Measurements from ENCODE around the gene RHOC.
"Not testable (repeated sequence)": the region's sequence is repeated elsewhere in the genome, so short reads cannot be mapped to it uniquely, and the experiment has no call there.

RHOC gene

DNA sequence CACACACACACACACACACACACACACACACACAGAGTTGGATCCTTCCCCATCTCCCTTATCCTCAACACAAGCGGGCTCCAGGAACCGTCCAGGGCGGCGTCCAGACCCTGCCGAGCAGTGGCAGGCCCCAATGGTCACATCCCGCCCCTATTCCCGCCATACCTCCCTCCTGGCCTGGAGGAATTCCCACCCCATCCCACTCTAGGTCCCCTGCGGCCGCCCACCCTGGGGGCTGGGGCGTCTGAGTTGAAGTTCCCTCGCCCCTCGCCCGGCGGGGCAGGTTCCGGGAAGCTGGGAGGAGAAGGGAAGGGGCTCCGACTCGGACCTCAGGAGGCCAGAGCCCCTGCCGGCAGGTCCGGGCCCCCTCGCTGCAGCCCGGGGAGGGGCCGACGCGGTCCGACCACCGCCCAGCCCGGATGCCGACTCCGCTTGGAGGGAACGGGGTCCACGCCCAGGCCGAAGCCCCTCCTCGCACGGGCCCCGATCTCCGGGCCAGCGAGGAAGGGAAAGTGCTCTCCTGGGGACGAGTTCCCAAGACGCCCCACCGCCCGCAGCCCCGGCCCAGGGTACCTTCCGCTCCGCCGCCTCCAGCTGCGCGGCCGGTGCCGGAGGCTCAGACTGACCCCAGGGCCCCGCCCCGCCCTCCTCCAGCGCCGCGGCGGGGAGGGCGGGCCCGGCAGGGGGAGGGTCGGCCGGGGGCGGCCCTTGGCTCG lies at the start of gene RHOC:
Gene RHOC, minus strand, starts transcription at position 623 of the 716 bp plus-strand sequence. CDS start 3,328 bp downstream, outside the sequence.
- Mint-ChIP-seq H3K9me3 (no peaks in the 10 kb centered on the region), H3K4me1 (ENCODE audit: low read depth) (peaks cover 44% of the 10 kb centered on the region), H3K27me3 (ENCODE audit: low read depth) (peaks cover 31% of the 10 kb centered on the region), H3K36me3 (ENCODE audit: low read depth) (peaks cover 16% of the 10 kb centered on the region), H3K4me3 (peak within 1 kb of the TSS; percentile 88), H3K27ac (peak within 1 kb of the TSS; percentile 95)

DNA sequence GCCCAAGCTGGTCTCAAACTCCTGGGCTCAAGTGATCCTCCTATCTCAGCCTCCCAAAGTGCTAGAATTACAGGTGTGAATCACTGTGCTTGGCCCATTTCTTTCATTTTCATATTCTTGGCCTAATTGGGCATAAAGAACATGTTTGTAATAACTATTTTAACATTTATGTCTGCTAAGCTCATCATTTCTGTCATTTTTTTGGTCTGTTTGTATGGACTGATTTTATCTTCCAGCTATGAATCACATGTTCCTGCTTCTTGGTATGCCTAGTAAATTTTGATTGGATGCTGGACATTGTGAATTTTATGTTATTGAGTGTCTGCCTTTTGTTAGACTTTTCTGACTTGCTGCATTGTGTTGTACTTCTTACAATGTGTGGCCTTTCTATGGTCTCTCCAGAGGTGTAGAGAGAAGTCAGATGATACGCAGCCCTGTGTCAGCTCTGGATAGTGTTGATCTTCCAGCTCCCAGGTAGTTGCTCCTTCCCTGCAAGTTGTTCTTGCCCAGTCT lies 47.2 kb upstream of the RHOC start:
- Mint-ChIP-seq H3K9me3 (peaks cover 3% of the 10 kb centered on the region), H3K27me3 (ENCODE audit: low read depth) (peaks cover 12% of the 10 kb centered on the region), H3K4me3 (no peak overlapping the region), H3K27ac (no peak overlapping the region), H3K36me3 (ENCODE audit: low read depth) (no peaks in the 10 kb centered on the region), H3K4me1 (ENCODE audit: low read depth) (peaks cover 1% of the 10 kb centered on the region)

DNA sequence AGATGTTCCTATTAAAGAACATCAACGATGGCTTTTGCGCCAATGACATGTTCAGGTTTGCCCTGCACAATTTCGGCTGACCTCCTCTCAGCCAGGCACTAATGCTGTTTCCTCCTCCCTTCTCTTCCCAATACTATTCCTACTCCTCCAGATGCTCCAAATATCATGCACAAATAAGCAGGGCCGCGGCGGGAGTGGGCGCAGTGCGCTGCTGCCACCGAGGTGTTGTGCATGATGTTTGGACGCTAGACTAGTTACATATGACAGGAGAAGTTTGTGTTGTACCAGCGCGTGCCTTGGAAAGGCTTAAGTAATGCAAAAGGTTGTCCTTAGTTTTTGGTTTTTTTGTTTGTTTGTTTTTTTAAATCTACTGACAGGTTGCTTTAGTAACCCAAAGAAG lies 41.5 kb upstream of the RHOC start:
- H3K4me3 Mint-ChIP-seq: no peak overlapping the region
- peaks cover 41% of the 10 kb centered on the region for H3K27me3 Mint-ChIP-seq (ENCODE audit: low read depth)

GRCh38 chr1:112744009-112744578 lies 37.2 kb upstream of the RHOC start:
- Mint-ChIP-seq H3K4me1 (ENCODE audit: low read depth) (no peaks in the 10 kb centered on the region), H3K9me3 (no peaks in the 10 kb centered on the region), H3K36me3 (ENCODE audit: low read depth) (no peaks in the 10 kb centered on the region), H3K27ac (no peak overlapping the region), H3K4me3 (no peak overlapping the region), H3K27me3 (ENCODE audit: low read depth) (peaks cover 70% of the 10 kb centered on the region)

More for the DNA sequence above, 41.5 kb upstream of the RHOC start:
- Mint-ChIP-seq H3K4me1 (ENCODE audit: low read depth) (no peaks in the 10 kb centered on the region), H3K36me3 (ENCODE audit: low read depth) (no peaks in the 10 kb centered on the region), H3K27ac (no peak overlapping the region), H3K9me3 (no peaks in the 10 kb centered on the region)

DNA sequence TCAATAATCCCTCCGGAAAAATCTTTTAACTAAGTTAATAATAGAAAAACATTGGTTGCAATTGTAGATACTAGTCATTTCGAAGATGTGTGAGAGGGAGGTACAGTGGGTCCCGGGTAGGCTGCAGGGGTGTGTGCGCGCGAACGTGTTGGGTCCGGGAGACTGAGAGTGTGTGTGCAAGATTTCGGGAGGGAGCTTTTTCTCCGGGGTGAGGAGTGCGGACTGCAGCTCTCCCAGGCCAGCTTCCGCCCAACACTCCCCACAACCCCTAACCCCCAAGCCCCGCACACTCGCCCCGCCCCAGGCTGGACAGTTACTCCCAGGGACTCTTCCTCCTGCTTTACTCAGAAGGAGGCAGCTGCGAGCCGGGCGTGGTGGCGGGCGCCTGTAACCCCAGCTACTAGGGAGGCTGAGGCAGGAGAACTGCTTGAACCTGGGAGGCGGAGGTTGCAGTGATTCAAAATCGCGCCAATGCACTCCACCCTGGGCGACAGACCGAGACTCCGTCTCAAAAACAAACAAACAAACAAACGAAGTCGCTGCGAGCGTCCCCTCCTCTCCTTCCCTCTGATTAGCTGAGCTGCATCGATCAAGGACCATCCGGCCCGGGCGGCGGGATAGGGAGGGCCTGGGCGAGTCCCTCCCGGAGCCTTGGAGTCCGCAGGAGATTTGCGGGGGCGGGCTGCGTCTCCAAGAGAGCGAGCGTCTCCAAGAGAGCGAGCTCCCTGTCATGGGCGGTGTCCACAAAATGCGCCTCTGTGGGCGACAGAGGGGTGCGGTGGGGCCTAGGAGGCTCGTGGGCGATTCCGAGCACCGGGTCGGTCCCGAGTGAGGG lies 36.5 kb upstream of the RHOC start:
- Mint-ChIP-seq H3K9me3 (no peaks in the 10 kb centered on the region), H3K27me3 (ENCODE audit: low read depth) (peaks cover 70% of the 10 kb centered on the region), H3K4me1 (ENCODE audit: low read depth) (no peaks in the 10 kb centered on the region), H3K27ac (no peak overlapping the region), H3K36me3 (ENCODE audit: low read depth) (no peaks in the 10 kb centered on the region), H3K4me3 (no peak overlapping the region)

- Mint-ChIP-seq H3K27me3 (ENCODE audit: low read depth) (peaks cover 41% of the 10 kb centered on the region), H3K4me1 (ENCODE audit: low read depth) (no peaks in the 10 kb centered on the region), H3K27ac (no peak overlapping the region), H3K9me3 (no peaks in the 10 kb centered on the region), H3K36me3 (ENCODE audit: low read depth) (no peaks in the 10 kb centered on the region), H3K4me3 (no peak overlapping the region)
Observed at GRCh38 chr1:112737573-112737972, 30.6 kb upstream of the RHOC start.

- Mint-ChIP-seq H3K4me1 (ENCODE audit: low read depth) (no peaks in the 10 kb centered on the region), H3K36me3 (ENCODE audit: low read depth) (no peaks in the 10 kb centered on the region), H3K27ac (no peak overlapping the region), H3K27me3 (ENCODE audit: low read depth) (peaks cover 24% of the 10 kb centered on the region), H3K9me3 (no peaks in the 10 kb centered on the region), H3K4me3 (no peak overlapping the region)
Observed at GRCh38 chr1:112735752-112736151, 28.8 kb upstream of the RHOC start.

DNA sequence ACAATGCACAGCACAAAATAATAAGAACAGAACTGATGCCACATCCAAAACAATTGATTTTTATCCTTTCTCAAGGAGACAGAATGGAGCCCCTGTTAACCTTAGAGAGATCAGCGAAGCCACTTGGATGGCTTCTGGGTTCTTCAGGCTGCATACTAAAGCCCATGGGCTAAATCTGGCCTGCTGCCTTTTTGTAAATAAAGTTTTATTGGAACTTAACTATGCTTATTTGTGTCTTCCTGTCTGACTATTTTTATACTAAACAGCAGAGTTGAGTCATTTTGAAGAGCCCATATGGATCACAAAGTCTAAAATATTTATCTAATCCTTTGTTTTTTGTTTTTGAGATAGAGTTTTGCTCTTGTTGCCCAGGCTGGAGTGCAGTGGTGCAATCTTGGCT lies 24.5 kb upstream of the RHOC start:
- Mint-ChIP-seq H3K27ac (no peak overlapping the region), H3K4me3 (no peak overlapping the region), H3K9me3 (no peaks in the 10 kb centered on the region), H3K4me1 (ENCODE audit: low read depth) (no peaks in the 10 kb centered on the region), H3K27me3 (ENCODE audit: low read depth) (peaks cover 3% of the 10 kb centered on the region), H3K36me3 (ENCODE audit: low read depth) (no peaks in the 10 kb centered on the region)

- Mint-ChIP-seq H3K9me3 (no peaks in the 10 kb centered on the region), H3K27me3 (ENCODE audit: low read depth) (peaks cover 3% of the 10 kb centered on the region), H3K27ac (no peak overlapping the region), H3K36me3 (ENCODE audit: low read depth) (no peaks in the 10 kb centered on the region), H3K4me1 (ENCODE audit: low read depth) (no peaks in the 10 kb centered on the region), H3K4me3 (no peak overlapping the region)
Observed at GRCh38 chr1:112729909-112730308, 23.0 kb upstream of the RHOC start.

DNA sequence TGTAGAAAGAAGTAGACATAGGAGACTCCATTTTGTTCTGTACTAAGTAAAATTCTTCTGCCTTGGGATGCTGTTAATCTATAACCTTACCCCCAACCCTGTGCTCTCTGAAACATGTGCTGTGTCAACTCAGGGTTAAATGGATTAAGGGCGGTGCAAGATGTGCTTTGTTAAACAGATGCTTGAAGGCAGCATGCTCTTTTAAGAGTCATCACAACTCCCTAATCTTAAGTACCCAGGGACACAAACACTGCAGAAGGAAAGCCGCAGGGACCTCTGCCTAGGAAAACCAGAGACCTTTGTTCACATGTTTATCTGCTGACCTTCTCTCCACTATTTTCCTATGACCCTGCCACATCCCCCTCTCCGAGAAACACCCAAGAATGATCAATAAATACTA lies 22.1 kb upstream of the RHOC start:
- not testable (repeated sequence) for H3K27ac Mint-ChIP-seq; H3K9me3 Mint-ChIP-seq; H3K4me1 Mint-ChIP-seq (ENCODE audit: low read depth); H3K4me3 Mint-ChIP-seq; H3K36me3 Mint-ChIP-seq (ENCODE audit: low read depth); H3K27me3 Mint-ChIP-seq (ENCODE audit: low read depth)

DNA sequence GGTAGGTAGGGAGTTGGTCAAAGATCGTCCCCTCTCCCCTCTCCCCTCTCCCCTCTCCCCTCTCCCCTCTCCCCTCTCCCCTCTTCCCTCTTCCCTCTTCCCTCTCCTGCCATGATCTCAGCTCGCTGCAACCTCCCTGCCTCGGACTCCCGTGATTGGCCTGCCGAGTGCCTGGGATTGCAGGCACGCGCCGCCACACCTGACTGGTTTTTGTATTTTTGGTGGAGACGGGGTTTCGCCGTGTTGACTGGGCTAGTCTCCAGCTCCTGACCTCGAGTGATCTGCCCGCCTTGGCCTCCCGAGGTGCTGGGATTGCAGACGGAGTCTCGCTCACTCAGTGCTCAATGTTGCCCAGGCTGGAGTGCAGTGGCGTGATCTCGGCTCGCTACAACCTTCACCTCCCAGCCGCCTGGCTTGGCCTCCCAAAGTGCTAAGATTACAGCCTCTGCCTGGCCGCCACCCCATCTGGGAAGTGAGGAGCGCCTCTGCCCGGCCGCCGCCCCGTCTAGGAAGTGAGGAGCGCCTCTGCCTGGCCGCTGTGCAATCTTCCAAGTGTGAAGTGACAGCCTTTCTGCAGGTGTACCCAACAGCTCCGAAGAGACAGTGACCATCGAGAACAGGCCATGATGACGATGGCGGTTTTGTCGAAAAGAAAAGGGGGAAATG lies 21.5 kb upstream of the RHOC start:
- H3K4me3 Mint-ChIP-seq; H3K4me1 Mint-ChIP-seq (ENCODE audit: low read depth); H3K27ac Mint-ChIP-seq; H3K9me3 Mint-ChIP-seq; H3K36me3 Mint-ChIP-seq (ENCODE audit: low read depth); H3K27me3 Mint-ChIP-seq (ENCODE audit: low read depth): not testable (repeated sequence)

- peaks cover 8% of the 10 kb centered on the region for H3K27me3 Mint-ChIP-seq (ENCODE audit: low read depth)
- peaks cover 4% of the 10 kb centered on the region for H3K4me1 Mint-ChIP-seq (ENCODE audit: low read depth)
- no peak overlapping the region for H3K27ac Mint-ChIP-seq
- no peak overlapping the region for H3K4me3 Mint-ChIP-seq
- no peaks in the 10 kb centered on the region for H3K36me3 Mint-ChIP-seq (ENCODE audit: low read depth)
- H3K9me3 Mint-ChIP-seq: no peaks in the 10 kb centered on the region
Observed at GRCh38 chr1:112727716-112728115, 20.8 kb upstream of the RHOC start.

- H3K27me3 Mint-ChIP-seq (ENCODE audit: low read depth): peaks cover 24% of the 10 kb centered on the region
- H3K9me3 Mint-ChIP-seq; H3K4me3 Mint-ChIP-seq; H3K36me3 Mint-ChIP-seq (ENCODE audit: low read depth); H3K4me1 Mint-ChIP-seq (ENCODE audit: low read depth); H3K27ac Mint-ChIP-seq: not testable (repeated sequence)
Observed at GRCh38 chr1:112724240-112724639, 17.3 kb upstream of the RHOC start.

- Mint-ChIP-seq H3K27me3 (ENCODE audit: low read depth) (peaks cover 27% of the 10 kb centered on the region), H3K36me3 (ENCODE audit: low read depth) (no peaks in the 10 kb centered on the region), H3K27ac (no peak overlapping the region), H3K4me1 (ENCODE audit: low read depth) (peaks cover 8% of the 10 kb centered on the region), H3K4me3 (no peak overlapping the region), H3K9me3 (no peaks in the 10 kb centered on the region)
Observed at GRCh38 chr1:112723511-112723839, 16.5 kb upstream of the RHOC start.
